Mesothelial cell of epicardium (in vitro differentiated cells): ENCODE results near the gene SLC25A44. TPM values are rescaled to one million over a fixed set of nuclear protein-coding genes. Genes with fewer than 3 reads are reported as not detected.
A peak's percentile ranks its signal among the peaks of the same experiment; 100 is the strongest.

Source experiments
- DNase-seq, 2 experiments: peaks; one replicate each; pipeline ENCODE4 v3.0.0; 2021; ENCODE audit warnings: low spot score in 2 of 2; ENCODE audit not compliant: unreplicated experiment in 2 of 2
- H3K27ac Mint-ChIP-seq: 2 replicates; pipeline ENCODE4 v1.8.0; 2021; ENCODE audit warnings: mixed read lengths
- H3K27me3 Mint-ChIP-seq: 2 replicates; pipeline ENCODE4 v1.8.0; 2021; ENCODE audit warnings: low read depth, mixed read lengths
- H3K36me3 Mint-ChIP-seq: 2 replicates; pipeline ENCODE4 v1.8.0; 2021; ENCODE audit warnings: mixed read lengths
- H3K4me1 Mint-ChIP-seq: 2 replicates; pipeline ENCODE4 v1.8.0; 2021; ENCODE audit warnings: mixed read lengths
- H3K4me3 Mint-ChIP-seq: 2 replicates; pipeline ENCODE4 v1.8.0; 2021; ENCODE audit warnings: mild to moderate bottlenecking, moderate library complexity, mixed read lengths
- H3K9me3 Mint-ChIP-seq: 2 replicates; pipeline ENCODE4 v1.8.0; 2021; ENCODE audit warnings: mixed read lengths
- total RNA-seq: library from RNA; stranded (reverse); gene quantifications from 3 replicates; pipeline ENCODE4 v1.2.1, GENCODE V29; 2021
- TF ChIP-seq, protein P1 (sequence below): fragments of 200-600 bp; sonication (generic); IDR thresholded peaks from one replicate; pipeline ENCODE4 v1.5.0; 2021; ENCODE audit warnings: antibody characterized with exemption; ENCODE audit not compliant: unreplicated experiment

The SLC25A44 gene
- total RNA-seq, 1 donor from 2014 or later, result 15.4 TPM

DNA sequence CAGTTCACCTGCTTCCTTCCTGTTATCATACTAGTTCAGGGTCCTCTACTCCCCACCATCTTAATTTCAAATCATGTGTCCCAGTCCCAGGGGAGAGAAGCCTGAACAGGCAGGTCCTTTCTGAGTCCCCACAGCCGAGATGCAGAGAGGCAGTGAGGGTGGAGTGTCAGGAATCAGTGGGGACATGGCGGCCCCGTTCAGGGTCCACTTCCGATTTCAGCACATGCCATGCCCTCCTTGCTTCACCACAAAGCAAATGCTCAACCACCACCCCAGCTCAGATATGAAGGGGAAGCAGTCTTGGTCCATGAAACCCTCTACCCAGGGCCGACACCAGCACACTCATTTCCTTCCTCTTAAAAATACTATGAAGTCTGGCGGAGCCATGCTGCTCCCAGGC lies 45.7 kb upstream of the SLC25A44 start:
- H3K27ac Mint-ChIP-seq, result peak overlapping the region; percentile 34
- H3K27me3 Mint-ChIP-seq, result peaks cover 19% of the 10 kb centered on the region
- H3K36me3 Mint-ChIP-seq, result no peaks in the 10 kb centered on the region
- TF ChIP-seq, protein P1, sequence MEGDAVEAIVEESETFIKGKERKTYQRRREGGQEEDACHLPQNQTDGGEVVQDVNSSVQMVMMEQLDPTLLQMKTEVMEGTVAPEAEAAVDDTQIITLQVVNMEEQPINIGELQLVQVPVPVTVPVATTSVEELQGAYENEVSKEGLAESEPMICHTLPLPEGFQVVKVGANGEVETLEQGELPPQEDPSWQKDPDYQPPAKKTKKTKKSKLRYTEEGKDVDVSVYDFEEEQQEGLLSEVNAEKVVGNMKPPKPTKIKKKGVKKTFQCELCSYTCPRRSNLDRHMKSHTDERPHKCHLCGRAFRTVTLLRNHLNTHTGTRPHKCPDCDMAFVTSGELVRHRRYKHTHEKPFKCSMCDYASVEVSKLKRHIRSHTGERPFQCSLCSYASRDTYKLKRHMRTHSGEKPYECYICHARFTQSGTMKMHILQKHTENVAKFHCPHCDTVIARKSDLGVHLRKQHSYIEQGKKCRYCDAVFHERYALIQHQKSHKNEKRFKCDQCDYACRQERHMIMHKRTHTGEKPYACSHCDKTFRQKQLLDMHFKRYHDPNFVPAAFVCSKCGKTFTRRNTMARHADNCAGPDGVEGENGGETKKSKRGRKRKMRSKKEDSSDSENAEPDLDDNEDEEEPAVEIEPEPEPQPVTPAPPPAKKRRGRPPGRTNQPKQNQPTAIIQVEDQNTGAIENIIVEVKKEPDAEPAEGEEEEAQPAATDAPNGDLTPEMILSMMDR, result no peak
- H3K9me3 Mint-ChIP-seq, result no peaks in the 10 kb centered on the region
- no peak for DNase-seq
- H3K4me3 Mint-ChIP-seq, result no peak overlapping the region
- H3K4me1 Mint-ChIP-seq, result peaks cover 54% of the 10 kb centered on the region

DNA sequence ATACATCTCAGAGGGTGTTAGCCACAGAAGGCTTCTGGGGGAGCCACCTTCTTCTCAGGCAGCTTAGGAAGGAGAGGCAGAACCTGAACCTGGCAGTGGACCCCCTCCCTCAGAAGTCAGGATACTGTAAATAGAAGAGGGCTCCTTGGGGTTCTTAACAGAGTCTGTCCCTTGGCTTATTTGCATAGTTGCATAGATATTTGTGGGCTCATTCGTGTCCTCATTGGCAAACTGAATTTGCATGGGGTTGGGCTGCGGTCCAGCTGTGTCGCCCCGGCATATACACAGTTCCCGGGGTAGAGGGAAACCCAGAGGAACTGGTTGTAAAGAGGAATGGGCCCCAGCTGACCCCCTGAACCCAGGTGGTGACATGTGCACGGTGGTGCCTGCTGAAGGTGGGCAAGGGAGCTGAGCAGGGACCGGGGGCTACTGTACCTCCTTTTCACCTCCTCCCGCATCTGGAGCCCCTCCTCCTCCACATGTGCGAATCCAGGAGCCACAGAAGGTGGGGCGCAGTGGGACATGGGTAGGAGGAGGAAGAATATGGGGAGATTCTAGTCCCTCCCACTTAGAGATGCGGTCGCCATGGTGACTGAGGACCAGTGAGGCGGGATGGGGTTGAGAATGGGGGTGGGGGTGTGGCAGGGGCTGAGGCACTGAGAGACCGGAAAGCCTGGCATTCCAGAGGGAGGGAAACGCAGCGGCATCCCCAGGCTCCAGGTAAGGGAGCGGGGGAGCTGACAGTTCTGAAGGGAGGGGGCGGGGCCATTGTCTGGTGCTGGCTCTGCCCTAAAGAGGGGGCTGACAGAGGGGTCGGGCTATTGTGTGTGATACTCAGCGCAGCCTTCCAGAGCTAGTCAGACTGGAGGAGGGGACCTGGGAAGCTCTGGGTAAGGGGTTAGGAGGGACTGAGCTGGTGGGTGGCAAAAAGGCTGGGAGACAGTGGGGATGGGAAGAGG lies 44.3 kb upstream of the SLC25A44 start:
- Mint-ChIP-seq H3K27me3 (peaks cover 19% of the 10 kb centered on the region), H3K4me3 (no peak overlapping the region), H3K4me1 (peaks cover 55% of the 10 kb centered on the region), H3K27ac (no peak overlapping the region), H3K36me3 (no peaks in the 10 kb centered on the region), H3K9me3 (no peaks in the 10 kb centered on the region)
- TF ChIP-seq, protein P1, result no peak
- DNase-seq, result no peak

- H3K36me3 Mint-ChIP-seq, result no peaks in the 10 kb centered on the region
- H3K27me3 Mint-ChIP-seq, result peaks cover 19% of the 10 kb centered on the region
- no peak for DNase-seq
- H3K4me3 Mint-ChIP-seq, result no peak overlapping the region
- TF ChIP-seq, protein P1, result no peak
- H3K27ac Mint-ChIP-seq, result peak overlapping the region; percentile 16
- peaks cover 52% of the 10 kb centered on the region for H3K4me1 Mint-ChIP-seq
- H3K9me3 Mint-ChIP-seq, result no peaks in the 10 kb centered on the region
These were observed 43.4 kb upstream of the SLC25A44 start for GRCh38 chr1:156150333-156151011.

DNA sequence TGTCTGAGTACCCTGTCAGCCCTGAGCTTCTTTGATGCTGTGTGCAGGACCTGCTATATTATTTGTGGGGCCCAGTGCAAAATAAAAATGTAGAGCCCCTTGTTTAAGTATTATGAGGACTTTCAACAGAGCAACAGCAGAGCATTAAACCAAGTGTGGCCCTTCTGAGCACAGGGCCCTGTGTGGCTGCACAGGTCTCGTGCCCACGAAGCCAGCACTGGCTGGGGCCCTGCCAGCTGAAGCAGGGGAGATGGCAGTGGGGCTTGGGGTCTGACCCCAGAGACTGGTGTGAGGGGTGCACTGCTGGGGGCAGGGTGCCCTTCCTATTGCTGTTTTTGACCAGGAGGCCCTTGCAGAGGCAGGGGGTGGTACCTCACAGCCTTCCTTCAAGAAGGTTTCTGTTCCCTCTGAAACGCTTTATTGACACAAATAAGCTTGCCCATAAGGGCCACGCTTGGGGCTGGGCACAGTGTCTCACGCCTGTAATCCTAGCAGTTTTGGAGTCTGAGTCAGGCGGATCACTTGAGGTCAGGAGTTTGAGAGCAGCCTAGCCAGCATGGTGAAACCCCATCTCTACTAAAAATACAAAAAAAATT lies 42.7 kb upstream of the SLC25A44 start:
- Mint-ChIP-seq H3K4me3 (no peak overlapping the region), H3K27me3 (peaks cover 19% of the 10 kb centered on the region), H3K9me3 (no peaks in the 10 kb centered on the region), H3K4me1 (peaks cover 45% of the 10 kb centered on the region), H3K27ac (no peak overlapping the region), H3K36me3 (no peaks in the 10 kb centered on the region)
- no peak for DNase-seq
- TF ChIP-seq, protein P1, result no peak

- Mint-ChIP-seq H3K4me3 (no peak overlapping the region), H3K27me3 (peaks cover 19% of the 10 kb centered on the region), H3K4me1 (peaks cover 34% of the 10 kb centered on the region), H3K36me3 (no peaks in the 10 kb centered on the region), H3K9me3 (no peaks in the 10 kb centered on the region), H3K27ac (peak overlapping the region; percentile 79)
- TF ChIP-seq, protein P1, result no peak
- DNase-seq, result no peak
These were observed 41.3 kb upstream of the SLC25A44 start for GRCh38 chr1:156152628-156153027.
